AG04449 (cell line): ENCODE results near the gene PKNOX1.
"Not testable (repeated sequence)": the region's sequence is repeated elsewhere in the genome, so short reads cannot be mapped to it uniquely, and the experiment has no call there.

Source experiments
- CTCF ChIA-PET: fragments of 350-600 bp; formaldehyde crosslinking; extraction: SDS; loops from one replicate; lab custom pipeline; 2021; ENCODE audit warnings: antibody characterized with exemption; lab: Yijun Ruan, JAX
- POLR2A ChIA-PET: fragments of 400-600, 350-600 bp; formaldehyde crosslinking; extraction: SDS; loops from one replicate; lab custom pipeline; 2020; ENCODE audit warnings: antibody characterized with exemption, inconsistent platforms; lab: Yijun Ruan, JAX
- DNase-seq: peaks from one replicate; pipeline ENCODE4 v3.0.0-alpha.2; 2010; ENCODE audit warnings: low read depth, low spot score
- H3K4me3 ChIP-seq: 2 replicates; pipeline ENCODE4 v1.5.1; 2011; ENCODE audit warnings: low read depth, mild to moderate bottlenecking, control low read depth, low read length
- CTCF ChIP-seq: IDR thresholded peaks from one replicate; pipeline ENCODE4 v1.5.1; 2011; ENCODE audit warnings: mild to moderate bottlenecking, moderate library complexity, low read length, control low read depth, inconsistent platforms; ENCODE audit not compliant: insufficient read depth; ENCODE audit errors: missing control alignments

Gene PKNOX1

GRCh38 chr21:42965211-42965560 lies 9.2 kb upstream of the PKNOX1 start:
- CTCF ChIA-PET = no interaction called here
- POLR2A ChIA-PET = no interaction called here
- no peak for TF ChIP-seq CTCF
- no peak overlapping the region for H3K4me3 ChIP-seq
- DNase-seq = no peak

GRCh38 chr21:42967616-42968015 lies 6.7 kb upstream of the PKNOX1 start:
- POLR2A ChIA-PET, DNase-seq, CTCF ChIA-PET, H3K4me3 ChIP-seq: not testable (repeated sequence)

GRCh38 chr21:42969193-42969600 lies 5.2 kb upstream of the PKNOX1 start:
- no peak for DNase-seq
- ChIA-PET CTCF (no interaction called here), POLR2A (interaction anchor here (0.7 kb wide), 1 partner anchor 99 kb away, joined by 4 read pairs; no protein-coding TSS in a partner anchor)
- no peak overlapping the region for H3K4me3 ChIP-seq
- TF ChIP-seq CTCF = no peak

- CTCF ChIA-PET = no interaction called here
- no peak for TF ChIP-seq CTCF
- no peak for DNase-seq
- POLR2A ChIA-PET = no interaction called here
- no peak overlapping the region for H3K4me3 ChIP-seq
These were observed 3.3 kb upstream of the PKNOX1 start for GRCh38 chr21:42970946-42971653.

GRCh38 chr21:42971897-42972275 lies 2.5 kb upstream of the PKNOX1 start:
- no peak for TF ChIP-seq CTCF
- CTCF ChIA-PET = interaction anchor here (1.5 kb wide), 1 partner anchor 12 kb away, joined by 4 read pairs; no protein-coding TSS in a partner anchor
- DNase-seq = no peak
- no peak overlapping the region for H3K4me3 ChIP-seq
- POLR2A ChIA-PET = no interaction called here

- CTCF ChIA-PET = interaction anchor here (1.5 kb wide), 1 partner anchor 14 kb away, joined by 4 read pairs; no protein-coding TSS in a partner anchor
- no peak for TF ChIP-seq CTCF
- POLR2A ChIA-PET = interaction anchor here (0.9 to 1.0 kb wide), 2 partner anchors 14 to 18 kb away, joined by 3 to 13 read pairs; no protein-coding TSS in a partner anchor
- peak overlapping the region; percentile 70 for H3K4me3 ChIP-seq
- DNase-seq = no peak
These were observed 912 bp upstream of the PKNOX1 start for GRCh38 chr21:42973309-42973990.
